Mucosa of gallbladder (tissue), 1 donor: ENCODE results near the gene DHRS1. TPM values are rescaled to one million over a fixed set of nuclear protein-coding genes. Genes with fewer than 3 reads are reported as not detected.

Source experiments
- DNase-seq: peaks from one replicate; pipeline ENCODE4 v3.0.0-alpha.2; 2020; ENCODE audit warnings: low spot score
- total RNA-seq: library from RNA; stranded (reverse); gene quantifications from one replicate; pipeline ENCODE4 v1.2.1, GENCODE V29; 2021
- donor health status: DM: no; HTN: no; CAD: no.

The DHRS1 gene
- total RNA-seq, 1 donor from 2014 or later, result 39.2 TPM

- no peak for DNase-seq
Measured at GRCh38 chr14:24282736-24283135, 16.8 kb downstream of the DHRS1 start.

- DNase-seq, result no peak
Measured at GRCh38 chr14:24281636-24282035, 17.9 kb downstream of the DHRS1 start.

GRCh38 chr14:24280797-24281460, 18.7 kb downstream of the DHRS1 start:
- no peak for DNase-seq

DNA sequence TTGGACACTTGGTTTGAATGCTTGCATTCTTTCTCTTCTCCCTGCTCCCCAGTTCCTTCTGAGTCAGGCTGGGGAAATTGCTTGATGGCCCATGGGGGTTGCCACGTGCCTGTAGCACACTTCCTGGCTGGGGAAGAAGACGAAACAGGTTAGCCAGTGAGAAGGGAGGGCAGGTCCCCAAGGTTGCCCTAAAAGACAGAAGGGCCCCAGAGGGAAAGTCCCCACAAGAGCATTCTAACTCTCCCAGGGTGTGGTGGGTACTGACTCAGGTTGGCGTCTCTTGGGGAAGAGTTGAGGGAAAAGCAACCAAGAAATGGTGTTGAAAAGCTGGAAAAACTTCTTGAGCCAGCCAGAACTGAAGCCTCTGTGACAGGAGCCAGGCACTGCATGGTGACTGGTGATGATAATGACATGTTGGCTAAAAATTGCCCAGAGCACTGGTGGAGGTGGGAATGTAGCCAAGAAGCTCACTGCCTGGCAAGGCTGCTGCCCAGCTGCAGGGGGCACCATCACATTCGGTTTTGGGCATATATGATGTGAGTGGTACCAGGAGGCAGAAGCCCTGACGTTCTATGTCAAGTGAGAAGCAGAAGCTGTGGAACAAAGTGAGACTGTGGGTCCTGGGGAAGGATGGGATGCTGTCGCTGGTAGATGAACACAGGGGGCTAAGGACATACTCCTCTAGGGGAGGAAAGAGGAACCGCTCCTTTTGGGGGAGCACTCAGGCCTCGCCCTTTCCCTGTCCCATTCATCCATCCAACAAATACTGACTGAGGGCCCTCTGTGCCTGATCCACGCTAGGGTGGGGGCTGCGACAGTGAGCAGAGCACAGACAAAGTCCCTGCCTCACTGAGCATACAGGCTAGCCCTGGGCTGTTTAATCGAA, 20.0 kb downstream of the DHRS1 start:
- DNase-seq, result no peak

- DNase-seq, result no peak
Measured at GRCh38 chr14:24278424-24278823, 21.2 kb downstream of the DHRS1 start.

DNA sequence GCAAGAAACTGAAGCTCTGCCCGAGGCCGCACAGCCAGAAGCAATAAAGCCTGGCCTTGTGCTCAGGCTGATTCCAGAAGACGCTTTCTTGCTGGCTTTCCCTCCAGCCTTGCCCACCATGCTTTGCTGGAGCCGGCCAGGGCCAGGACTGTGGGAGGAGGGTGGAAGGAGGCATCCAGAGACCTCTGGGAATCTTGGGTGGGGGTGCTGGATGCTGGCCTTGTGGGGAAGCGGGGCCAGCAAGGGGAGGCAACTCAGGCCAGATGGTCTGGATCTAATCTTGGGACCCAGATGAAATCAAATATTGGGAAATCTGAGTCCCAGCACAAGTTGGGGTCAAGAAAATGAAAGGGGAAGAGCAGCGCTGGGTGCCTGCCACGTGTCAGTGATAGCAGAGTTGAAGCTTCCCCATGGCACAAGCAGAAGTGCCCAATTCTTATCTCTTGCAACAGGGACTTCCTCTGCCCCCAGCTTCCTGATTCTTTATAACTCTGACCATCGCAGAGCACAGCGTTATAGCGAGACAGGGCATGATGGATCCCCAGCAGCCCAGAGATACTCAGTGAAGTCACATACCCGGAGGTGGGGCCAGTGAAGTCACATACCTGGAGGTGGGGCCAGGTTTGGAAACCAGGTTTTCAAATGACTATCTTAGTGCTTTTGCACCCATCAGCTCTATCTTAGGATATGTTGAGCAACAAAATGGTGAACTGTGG, 21.8 kb downstream of the DHRS1 start:
- peak; percentile 29 for DNase-seq

DNA sequence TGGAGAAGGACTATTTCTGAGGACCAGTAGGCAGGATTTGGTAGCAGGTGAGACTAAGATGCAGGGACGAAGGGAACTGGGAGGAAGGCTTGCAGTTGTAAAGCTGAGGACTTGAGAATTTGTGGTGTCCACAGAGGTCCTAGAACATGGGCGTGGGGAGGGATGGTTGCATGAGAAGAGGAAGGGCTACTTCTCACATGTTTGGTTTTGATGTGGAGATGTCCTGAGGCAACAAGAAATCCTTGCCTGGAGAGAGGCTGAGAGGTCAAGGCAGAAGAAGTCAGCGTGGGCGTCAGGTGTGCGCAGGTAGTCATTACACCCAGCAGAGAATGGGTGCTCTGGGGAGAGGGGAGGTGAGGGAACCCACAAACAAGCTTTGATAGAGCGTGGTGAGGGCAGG, 22.5 kb downstream of the DHRS1 start:
- DNase-seq, result no peak

- DNase-seq, result no peak
Measured at GRCh38 chr14:24274101-24274543, 25.5 kb downstream of the DHRS1 start.

- no peak for DNase-seq
Measured at GRCh38 chr14:24273422-24273998, 26.1 kb downstream of the DHRS1 start.

DNA sequence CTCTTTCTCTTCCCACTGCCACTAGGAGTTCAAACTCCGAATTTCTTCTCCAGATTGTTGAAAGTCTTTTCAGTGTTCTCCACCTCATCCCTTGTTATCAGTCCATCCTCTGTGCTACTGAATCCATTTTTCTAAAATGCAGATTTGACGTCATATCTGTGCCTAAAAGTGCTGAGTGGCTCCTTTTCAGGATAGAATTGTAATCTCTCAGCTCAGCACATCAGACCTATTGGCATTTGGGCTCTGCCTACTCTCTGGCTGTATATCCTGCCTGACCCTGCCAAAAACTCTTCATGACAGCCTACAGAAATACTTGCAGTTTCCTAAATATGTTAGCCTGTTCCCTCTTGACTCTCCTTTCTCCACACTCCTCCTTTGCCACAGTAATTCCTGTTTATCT, 27.1 kb downstream of the DHRS1 start:
- no peak for DNase-seq

- no peak for DNase-seq
Measured at GRCh38 chr14:24271834-24272263, 27.7 kb downstream of the DHRS1 start.

DNA sequence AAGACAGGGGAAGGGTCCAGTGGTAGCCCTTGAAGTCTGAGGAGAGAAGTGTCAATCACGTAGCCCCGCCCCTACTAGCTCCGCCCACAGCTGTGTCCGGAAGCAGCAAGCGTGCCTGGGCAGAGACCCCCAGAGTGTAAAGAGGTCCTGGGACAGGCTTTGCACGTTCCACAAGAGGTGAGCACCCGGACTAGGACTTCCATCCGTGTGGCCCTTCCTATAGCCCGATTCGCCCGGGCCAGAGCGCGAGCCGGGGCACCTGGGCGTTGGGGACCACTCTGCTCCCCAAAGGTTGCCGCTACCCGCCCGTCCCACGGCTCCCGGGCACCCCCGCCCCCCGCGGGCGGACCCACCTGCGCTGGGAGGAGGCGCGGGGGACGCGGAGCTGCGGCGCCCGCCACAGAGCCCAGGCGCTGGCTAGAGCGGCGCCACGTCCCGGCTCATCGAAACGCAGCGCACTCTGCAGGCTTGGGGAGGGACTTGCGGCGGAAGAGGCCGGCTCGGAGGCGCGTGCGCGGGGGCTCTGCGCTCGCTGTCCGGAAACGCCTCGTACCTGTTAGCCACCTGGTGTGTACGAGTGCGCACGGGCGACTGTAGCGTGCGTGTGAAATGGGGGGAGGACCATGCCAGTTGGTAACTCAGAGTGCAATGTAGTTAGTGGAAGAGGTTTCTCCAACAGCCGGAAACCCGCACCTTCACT, 28.3 kb downstream of the DHRS1 start, which contains the start of gene RABGGTA:
Gene RABGGTA (minus strand): TSS at position 464 of the 700 bp plus-strand sequence. CDS start 482 bp downstream, outside the sequence.
- peak; percentile 89 for DNase-seq

- DNase-seq, result no peak
Measured at GRCh38 chr14:24270537-24271133, 28.9 kb downstream of the DHRS1 start.

GRCh38 chr14:24269910-24270536, 29.6 kb downstream of the DHRS1 start:
- no peak for DNase-seq

DNA sequence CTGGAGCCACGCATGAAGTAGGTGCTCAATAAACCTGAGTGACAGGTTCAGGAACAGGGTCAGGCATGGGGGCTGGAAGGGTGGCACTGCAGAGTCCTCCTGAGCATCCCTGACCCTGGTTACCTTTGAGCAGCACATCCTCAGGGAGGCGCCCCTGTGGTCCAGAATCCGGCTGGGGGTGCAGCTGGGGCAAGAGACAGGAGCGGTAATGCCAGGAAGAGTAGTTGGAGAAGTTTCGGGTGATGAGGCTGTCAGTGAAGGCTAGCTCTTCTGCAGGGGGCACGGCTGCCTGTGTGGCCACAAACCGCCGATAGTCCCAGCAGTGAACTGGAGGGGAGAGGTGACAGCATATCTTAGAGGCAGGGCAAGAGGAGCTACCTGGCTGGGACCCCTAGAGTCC, 30.2 kb downstream of the DHRS1 start:
- DNase-seq, result no peak

DNA sequence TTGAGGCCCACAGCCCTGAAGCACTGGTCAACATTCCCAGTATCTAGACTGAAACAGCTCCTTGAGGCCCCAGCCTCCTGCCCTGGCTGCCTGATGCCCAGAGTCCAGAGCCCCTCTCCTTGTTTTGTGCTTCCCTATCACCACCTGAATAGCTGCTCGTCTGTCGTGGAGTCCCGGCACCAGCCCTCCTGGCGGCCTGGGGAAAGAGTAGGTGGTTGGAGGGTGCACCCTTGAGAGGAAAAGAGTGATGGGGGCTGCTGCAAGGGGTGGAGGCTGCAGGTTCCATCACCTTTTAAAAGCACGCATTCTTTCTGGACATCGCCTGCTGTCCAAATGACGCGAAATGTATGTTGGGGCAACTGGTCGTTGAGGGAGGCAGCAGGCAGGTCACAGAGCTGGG, 31.4 kb downstream of the DHRS1 start:
- no peak for DNase-seq

DNA sequence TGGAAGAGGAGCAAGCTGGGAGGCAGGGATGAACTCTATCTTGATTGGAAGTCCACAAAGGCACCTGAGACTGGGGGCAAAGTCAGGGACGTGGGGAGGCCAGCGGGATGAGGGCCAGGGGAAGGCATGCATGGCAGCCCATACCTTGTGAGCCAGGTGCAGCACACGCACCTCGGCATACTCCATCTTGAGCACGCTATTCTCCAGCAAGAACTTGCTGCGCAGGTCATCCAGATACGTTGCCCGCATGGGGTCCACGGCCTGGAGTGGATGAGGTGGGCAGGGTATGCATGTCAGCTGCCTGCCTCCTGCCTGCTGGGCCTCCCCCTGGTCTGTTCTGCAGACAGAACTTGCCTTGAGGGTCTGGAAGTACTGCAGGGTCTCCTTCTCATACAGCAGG, 32.1 kb downstream of the DHRS1 start:
- DNase-seq, result no peak

- DNase-seq, result no peak
Measured at GRCh38 chr14:24266344-24267244, 33.0 kb downstream of the DHRS1 start.

DNA sequence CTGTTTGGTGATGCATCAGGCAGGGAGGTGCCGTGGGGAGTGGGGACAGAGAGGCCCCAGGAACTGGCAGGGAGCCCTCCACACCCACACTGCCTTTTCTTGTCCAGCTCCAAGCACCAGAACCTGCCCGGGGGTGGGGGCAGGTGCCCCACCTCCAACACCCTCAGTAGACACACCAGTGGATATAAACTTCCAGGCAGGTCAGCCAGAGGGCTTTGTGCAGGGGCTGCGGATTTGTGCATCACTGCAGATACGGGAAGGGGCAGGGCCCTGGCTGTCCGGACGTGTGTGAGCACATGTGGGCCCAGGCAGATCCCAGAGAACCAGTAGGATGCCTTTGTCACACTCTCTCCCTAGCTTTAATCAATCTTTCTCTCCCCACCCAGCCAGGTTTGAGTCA, 35.3 kb downstream of the DHRS1 start:
- DNase-seq, result no peak
